SU-DHL-6 (cell line): Measurements from ENCODE around the gene IFNA21.
"Not testable (repeated sequence)": the region's sequence is repeated elsewhere in the genome, so short reads cannot be mapped to it uniquely, and the experiment has no call there.

ENCODE experiments used
- CTCF ChIP-seq: fragments of 200-600 bp; sonication (generic); IDR thresholded peaks from one replicate; pipeline ENCODE4 v1.5.1; 2017; ENCODE audit warnings: antibody characterized with exemption, mild to moderate bottlenecking, low read length, moderate library complexity; ENCODE audit not compliant: insufficient read depth, poor library complexity, severe bottlenecking
- EZH2phosphoT487 ChIP-seq: fragments of 200-600 bp; sonication (generic), shearing (Covaris generic); conservative IDR thresholded peaks from 2 replicates; pipeline ENCODE4 v1.6.1; 2018; ENCODE audit warnings: mild to moderate bottlenecking, antibody characterized with exemption, low read length, moderate library complexity, mixed read lengths

GRCh38 chr9:21182810-21183736 is 16.6 kb upstream of the IFNA21 start:
- peak; percentile 80 for TF ChIP-seq CTCF
- TF ChIP-seq EZH2phosphoT487 = not testable (repeated sequence)
